ENCODE measurements around the gene AFAP1L2.

The AFAP1L2 gene

DNA sequence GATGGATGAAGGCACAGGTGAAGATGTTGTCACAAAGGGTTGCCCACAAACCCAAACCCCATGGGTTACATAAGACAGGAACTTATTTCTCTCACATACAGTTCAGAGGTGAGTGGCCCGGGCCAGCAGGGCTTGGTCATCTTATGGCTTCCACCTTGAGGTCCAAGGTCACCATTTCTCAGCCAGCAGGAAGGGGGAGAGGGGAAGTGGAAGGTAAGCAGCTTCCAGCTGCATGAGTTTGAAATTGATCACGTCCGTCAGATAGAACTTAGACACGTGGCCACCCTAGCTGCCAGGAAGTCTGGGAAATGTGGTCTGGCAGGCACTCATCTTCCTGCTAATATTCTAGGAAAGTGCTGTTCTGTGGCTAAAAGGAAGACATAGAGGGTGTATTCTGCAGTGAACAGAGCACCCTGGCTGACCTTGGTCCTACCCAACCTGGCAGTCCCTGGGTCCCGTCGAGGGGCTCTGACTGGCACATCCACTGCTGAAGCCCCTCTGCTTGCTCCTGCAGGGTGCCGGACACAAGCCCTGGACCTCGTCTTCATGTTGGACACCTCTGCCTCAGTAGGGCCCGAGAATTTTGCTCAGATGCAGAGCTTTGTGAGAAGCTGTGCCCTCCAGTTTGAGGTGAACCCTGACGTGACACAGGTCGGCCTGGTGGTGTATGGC, 115.7 kb downstream of the AFAP1L2 start:
- DNase-seq (ENCODE audit: low read depth in 3 of 3): no peak

DNA sequence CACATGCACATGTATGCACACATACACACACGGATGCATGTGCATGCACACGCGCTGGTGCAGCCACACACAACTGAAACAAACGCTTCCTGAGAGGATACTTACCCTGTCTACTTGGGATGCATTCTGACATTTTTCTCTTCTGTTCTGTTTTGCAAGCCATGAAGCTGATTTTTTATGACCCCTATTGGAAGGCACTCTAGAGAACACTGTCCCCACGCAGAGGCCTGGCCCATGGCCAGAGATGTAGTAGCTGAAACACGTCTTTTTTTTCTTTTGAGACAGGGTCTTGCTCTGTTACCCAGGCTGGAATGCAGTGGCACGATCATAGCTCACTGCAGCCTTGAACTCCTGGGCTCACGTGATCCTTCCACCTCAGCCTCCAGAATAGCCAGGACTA, 117.4 kb downstream of the AFAP1L2 start:
- DNase-seq (ENCODE audit: low read depth in 3 of 3): no peak

DNA sequence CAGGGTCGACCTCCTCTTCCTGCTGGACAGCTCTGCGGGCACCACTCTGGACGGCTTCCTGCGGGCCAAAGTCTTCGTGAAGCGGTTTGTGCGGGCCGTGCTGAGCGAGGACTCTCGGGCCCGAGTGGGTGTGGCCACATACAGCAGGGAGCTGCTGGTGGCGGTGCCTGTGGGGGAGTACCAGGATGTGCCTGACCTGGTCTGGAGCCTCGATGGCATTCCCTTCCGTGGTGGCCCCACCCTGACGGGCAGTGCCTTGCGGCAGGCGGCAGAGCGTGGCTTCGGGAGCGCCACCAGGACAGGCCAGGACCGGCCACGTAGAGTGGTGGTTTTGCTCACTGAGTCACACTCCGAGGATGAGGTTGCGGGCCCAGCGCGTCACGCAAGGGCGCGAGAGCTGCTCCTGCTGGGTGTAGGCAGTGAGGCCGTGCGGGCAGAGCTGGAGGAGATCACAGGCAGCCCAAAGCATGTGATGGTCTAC, 118.3 kb downstream of the AFAP1L2 start:
- DNase-seq (ENCODE audit: low read depth in 3 of 3): no peak

DNA sequence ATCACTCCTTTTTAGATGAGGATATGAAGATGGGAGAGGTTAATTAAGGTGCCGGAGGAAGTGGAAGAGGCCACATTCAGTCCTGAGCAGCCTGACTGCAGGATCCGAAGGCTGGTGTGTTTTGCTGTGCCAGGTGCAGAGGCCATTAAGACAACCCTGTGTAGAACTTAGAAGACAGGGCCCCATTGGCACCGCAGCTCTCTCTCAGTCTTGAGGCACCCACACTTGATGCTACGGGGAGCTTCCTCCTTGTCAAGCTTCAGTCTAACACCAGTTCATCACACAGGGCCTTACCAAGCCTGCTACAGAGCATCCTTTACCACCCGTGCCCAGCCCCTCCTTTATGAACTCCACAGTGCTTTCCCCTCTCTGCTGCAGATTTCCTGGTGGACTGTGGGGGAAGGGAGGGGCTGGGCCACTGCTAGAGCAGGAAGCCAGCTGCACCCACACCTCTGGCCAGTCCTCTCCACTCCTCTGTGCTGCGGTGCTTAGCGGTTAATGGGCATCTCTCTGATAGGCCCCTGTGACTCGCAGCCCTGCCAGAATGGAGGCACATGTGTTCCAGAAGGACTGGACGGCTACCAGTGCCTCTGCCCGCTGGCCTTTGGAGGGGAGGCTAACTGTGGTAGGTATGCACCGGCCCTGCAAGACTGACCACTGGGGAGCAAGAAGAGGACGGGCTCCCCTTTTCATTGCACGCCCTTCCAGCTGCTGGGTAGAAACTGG, 119.8 kb downstream of the AFAP1L2 start:
- DNase-seq (ENCODE audit: low read depth in 3 of 3): no peak

DNA sequence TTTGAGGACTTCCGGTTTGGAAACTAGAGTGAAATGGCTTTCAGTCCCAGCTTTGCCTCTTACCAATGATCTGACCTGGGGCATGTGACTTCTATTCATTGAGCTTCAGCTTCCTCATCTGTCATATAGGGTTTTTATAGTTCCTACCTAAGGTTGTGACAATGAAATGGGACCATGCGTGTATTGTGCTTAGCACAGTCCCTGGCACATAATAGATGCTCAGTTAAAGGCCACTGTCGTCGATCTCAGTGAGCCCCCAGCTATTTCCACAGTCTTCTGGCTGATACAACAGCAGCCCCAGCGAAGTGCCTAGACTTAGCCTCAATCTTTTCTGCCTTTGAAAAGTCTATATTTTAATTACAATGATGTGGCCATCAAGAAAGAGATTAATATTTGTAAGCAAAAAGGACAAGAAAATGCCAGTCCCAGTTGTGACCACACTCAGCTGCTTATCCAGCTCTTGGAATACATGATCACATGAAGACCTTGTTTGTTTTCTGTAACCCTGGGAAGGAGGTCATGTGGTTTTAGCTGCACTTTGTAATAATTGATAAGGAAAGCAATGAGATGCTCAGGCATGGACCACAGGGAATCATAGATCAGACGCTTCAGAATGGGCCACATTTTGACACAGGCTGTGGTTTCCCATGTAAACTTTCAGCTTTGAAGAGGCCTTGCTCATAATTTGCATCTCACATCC, 120.6 kb downstream of the AFAP1L2 start:
- DNase-seq (ENCODE audit: low read depth in 3 of 3): no peak

DNA sequence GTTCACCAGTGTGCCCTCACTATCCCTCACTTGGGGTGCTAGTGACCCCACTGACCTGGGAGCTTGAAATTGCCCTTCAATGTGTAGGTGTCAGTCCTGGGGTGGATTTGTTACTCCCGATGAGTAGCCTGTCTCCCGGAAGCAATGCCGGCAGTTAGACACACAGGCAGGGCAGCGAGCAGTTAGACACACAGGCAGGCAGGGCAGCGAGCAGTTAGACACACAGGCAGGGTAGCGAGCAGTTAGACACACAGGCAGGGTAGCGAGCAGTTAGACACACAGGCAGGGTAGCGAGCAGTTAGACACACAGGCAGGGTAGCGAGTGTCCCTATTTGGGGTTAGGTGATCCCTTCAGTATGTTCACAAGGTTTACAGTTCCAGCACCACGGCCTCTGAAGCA, 121.2 kb downstream of the AFAP1L2 start:
- no peak for DNase-seq (ENCODE audit: low read depth in 3 of 3)

DNA sequence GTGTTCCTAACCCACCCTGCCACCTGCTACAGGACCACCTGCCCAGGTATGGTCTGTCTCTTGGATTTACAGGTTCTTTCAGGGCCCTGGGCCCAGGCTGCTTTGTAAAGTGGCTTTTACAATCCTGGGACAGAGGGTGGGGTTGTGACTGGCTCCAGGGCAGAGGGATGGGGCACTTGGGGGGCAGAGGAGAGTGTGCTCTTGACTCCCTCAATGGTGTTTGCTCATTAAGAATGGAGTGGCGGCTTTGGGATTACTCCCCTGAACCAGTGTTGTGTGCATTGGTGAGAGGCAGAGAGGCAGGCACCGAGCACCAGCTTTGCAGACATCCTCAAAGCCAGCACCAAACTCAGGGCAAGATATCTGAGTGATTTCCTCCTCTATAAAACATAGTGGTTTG, 121.8 kb downstream of the AFAP1L2 start:
- no peak for DNase-seq (ENCODE audit: low read depth in 3 of 3)

DNA sequence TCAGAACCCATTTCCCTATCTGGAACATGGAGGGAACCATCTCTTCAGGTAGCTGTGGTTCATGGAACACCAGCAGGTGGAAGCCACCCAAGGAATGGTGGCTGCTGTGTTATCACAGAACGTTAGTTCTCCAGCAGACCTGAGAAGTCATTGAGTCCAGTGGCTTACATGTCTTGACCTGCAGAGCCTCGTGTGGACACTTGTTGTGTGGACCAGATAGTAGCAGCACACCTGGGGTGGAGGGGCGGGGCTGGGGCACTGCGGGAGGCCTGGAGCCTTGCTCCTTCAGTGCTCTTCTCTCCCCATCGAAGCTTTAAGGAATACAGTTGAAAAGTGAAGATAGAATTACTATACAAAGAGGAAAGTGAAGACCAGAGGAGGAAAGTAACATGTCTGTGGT, 122.8 kb downstream of the AFAP1L2 start:
- no peak for DNase-seq (ENCODE audit: low read depth in 3 of 3)

DNA sequence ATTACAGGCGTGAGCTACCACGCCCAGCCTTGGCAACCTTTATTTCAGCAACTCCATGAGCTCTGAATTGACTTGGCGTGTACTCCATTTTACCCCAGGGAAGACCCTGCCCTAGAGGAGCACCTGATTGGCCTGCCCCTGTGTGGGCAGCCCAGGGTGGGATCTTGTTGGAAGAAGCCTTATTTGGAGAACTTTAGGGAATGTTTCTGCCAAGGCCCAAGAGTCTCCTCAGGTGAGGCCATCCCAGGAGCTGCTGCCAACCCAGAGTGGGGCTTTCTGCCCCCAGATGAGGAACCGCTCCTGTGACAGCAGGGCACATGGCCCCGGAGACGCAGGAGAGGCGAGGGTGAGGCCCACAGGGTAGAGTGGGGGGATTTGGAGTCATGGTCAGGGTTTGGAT, 123.3 kb downstream of the AFAP1L2 start:
- no peak for DNase-seq (ENCODE audit: low read depth in 3 of 3)

DNA sequence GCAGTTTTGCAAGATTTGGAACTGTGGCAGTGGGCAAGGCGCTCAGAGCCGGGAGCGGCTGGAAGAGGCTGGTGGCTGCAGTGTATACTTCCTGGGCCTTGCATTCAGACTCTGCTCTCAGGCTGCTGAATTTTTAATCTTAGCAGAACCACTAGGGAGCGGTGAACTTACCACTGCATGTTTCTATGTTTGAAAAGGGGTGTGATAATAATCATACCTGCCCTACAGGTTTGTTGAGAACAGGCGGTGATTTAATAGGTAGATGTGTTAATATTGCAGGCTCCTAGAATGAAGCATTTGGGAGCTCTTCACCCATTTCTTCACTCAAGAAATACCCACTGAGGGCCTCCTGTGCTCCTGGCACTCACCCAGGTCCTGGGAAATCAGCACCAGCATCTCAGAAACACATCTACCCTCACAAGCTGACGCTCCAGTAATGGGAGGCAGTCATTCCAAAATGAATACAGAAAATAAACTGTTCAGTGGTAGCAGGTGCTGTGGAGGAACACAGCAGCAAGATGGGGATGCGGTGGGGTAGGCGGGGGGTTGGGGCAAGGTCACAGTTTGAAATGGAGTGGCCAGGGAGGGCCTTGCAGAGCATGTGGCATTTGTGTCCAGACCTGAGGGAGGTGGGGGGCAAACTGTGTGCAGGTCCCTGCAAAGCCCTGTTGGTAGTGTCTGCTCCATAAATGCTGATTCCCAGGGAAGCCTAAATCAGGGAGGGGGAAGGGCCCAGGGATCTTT, 124.2 kb downstream of the AFAP1L2 start:
- no peak for DNase-seq (ENCODE audit: low read depth in 3 of 3)

DNA sequence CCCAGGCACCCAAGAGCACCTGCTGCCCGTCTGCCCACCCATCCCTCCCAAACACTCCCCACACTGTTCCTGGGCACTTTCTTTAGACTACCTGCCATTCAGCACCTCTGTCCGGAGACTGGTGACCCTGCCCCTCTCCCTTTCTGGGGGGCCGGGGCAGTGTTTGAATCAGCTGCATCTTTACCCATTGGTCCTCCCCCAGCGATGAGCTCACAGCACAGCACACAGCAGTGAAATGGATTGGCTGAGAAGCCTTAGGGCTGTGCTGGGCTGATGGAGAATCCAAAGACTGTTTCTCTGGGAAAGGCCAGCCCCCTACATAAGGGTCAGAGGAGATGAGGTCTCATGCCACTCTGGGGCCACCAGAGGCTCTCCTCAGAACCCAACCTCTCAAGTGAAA, 125.0 kb downstream of the AFAP1L2 start:
- no peak for DNase-seq (ENCODE audit: low read depth in 3 of 3)

DNA sequence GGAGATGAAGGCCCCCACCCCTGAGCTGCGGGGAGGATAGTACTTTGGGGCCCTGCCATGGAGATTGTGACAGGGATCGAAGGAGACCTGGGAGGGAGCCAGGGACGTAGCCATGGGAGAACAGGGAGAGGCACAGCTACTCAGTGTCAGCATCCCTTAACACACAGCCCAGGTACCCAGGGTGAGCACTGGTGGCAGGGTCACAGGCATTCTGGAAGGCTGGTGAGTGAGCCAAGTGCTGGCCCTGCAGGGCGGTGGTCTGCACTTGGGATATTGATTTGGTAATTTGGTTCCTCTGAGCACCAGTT, 125.5 kb downstream of the AFAP1L2 start:
- no peak for DNase-seq (ENCODE audit: low read depth in 3 of 3)

DNA sequence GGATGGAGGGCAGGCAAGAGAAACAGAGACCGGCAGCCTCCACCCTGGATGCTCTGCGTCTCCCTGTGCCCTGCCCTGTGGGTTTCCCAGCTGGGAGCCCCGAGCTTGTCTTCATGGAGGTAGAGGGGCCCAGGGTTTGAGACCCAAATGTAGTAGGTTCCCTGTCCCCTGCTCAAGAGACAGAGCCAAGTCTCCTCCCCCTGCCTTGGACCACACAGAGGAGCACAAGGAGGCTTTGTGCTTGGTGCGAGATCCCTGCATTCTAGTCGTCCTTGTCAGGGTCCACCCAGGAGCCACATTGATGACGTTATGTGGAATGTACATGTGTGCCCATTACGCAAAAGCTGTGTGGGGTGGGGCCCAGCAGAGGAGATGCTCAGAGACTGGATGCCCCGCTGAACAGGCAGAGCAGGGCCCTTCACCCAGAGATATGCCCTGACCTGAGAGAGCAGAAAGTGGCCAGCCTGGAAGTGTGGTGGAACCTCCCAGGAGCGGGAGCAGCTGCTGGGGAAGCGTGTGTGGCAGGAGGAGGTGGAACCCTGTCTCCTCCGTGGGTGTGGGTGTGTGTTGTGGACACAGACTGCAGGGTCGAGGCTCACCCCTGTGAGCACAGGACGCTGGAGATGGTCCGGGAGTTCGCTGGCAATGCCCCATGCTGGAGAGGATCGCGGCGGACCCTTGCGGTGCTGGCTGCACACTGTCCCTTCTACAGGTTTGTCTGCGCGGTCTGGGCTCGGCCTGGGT, 126.0 kb downstream of the AFAP1L2 start:
- DNase-seq (ENCODE audit: low read depth in 3 of 3): no peak

DNA sequence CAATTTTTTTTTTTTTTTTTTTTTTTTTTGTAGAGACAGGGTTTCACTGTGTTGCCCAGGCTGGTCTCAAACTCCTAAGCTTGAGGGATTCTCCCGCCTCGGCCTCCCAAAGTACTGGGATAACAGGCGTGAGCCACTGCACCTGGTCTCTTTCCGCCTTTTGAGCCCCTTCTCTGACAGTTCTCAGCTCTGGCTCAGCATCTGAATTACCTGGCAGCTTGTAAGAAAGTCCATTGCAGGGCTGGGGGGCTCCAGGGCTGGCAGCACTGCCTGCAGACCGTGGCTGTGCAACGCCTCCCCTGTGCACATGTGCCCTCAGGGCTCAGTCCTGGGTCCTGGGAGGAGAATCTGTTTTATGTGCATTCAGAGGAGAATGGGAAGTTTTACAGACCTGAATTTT, 127.6 kb downstream of the AFAP1L2 start:
- DNase-seq (ENCODE audit: low read depth in 3 of 3): no peak

DNA sequence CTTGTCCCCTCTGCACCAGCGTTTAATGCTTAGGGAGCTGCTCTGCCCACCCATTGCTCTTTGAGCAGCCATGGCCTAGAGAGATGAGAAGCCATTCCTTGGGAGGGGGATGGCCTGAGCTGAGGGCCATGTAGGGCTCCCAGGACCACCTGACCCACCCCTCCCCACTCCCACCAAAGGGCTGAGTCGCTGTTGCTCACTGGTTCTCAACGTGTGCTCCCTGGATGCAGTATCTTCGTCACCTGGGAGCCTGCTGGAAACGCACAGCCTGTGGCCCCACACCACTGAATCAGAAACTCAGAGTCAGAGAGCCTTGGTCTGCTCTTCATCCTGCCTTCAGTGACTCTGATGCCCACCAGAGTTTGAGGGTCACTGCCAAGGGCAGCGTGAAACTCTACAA, 128.2 kb downstream of the AFAP1L2 start:
- DNase-seq (ENCODE audit: low read depth in 3 of 3): no peak

DNA sequence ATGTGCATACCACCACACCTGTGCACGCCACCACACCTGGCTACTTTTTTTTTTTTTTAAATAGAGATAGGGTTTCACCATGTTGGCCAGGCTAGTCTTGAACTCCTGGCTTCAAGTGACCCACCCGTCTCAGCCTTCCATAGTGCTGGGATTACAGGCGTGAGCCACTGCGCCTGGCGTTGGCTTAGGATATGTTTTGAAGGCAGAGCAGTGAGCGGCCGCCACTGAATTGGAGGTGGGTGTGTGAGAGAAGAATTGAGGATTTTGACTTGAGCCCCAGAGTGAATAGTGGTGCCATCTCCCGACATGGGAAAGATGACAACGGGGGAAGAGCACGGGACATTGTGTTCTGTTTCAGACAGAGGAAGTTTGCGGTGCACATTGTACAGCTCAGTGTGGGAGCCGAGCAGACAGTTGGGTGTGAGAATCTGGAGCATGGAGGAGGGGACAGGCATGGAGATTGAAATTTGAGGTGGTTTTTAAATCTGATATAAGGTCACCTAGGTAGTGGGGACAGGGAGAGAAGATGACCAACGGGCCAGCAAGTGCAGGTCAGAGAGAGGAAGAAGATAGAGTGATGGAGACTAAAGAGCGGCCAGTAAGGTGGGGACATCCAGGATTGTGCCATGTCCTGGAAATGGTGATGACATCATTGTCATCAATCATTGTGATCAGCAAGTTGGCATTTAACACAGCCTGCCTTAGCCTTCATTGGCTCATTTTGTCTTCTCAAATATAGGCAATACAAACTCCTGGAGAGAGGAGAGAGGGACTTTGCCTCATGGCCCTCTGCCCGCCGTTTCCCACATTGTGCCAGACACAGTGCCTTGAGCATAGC, 129.5 kb downstream of the AFAP1L2 start:
- DNase-seq (ENCODE audit: low read depth in 3 of 3): no peak

DNA sequence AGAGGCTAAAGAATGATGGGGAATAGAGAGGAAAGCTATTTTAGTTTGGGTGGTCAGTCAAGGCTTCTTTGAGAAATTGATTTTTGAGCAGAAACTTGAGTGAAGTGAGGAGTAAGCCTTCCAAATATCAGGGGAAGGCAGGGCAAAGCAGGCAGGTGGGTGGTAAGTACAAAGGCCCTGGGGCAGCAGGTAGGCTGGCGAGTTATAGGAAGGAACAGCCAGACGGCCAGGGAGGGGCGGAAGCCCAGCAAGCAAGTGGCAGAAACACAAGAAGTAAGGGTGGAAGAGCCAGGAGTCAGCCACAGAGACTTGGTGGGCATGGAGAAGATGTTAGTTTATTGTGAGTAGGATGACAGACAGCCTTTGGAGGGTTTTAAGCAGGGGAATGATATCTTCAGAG, 130.4 kb downstream of the AFAP1L2 start:
- no peak for DNase-seq (ENCODE audit: low read depth in 3 of 3)

DNA sequence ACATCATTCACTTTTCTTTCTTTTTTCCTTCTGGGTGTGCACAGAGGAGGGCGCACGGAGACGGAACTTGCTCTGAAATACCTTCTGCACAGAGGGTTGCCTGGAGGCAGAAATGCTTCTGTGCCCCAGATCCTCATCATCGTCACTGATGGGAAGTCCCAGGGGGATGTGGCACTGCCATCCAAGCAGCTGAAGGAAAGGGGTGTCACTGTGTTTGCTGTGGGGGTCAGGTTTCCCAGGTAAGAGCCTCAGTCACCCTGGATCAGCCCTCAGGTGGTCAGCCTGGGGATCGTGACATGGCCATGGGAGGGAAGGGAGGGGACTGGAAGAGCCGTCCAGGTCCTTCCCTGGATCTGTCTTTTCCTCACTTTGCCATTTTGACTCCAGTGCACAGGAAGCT, 131.6 kb downstream of the AFAP1L2 start:
- DNase-seq (ENCODE audit: low read depth in 3 of 3): no peak

DNA sequence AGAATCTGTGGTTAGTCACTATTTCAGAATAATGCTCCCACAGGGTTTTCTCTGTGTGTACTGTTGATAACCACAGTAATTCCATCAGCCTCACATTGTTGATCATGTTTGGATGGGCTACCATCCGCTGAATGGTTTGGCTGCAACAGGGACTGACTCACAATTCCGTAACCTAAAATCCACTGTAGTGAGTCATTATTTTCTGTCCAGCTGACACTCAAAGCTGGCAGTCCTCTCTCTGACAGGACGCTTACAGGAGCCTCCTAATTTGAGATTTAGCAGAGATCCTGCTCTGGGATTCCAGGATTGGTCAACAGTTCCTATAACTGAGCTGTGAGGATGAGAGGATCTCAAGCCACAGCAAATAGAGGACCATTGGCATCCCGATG, 132.5 kb downstream of the AFAP1L2 start:
- DNase-seq (ENCODE audit: low read depth in 3 of 3): no peak

DNA sequence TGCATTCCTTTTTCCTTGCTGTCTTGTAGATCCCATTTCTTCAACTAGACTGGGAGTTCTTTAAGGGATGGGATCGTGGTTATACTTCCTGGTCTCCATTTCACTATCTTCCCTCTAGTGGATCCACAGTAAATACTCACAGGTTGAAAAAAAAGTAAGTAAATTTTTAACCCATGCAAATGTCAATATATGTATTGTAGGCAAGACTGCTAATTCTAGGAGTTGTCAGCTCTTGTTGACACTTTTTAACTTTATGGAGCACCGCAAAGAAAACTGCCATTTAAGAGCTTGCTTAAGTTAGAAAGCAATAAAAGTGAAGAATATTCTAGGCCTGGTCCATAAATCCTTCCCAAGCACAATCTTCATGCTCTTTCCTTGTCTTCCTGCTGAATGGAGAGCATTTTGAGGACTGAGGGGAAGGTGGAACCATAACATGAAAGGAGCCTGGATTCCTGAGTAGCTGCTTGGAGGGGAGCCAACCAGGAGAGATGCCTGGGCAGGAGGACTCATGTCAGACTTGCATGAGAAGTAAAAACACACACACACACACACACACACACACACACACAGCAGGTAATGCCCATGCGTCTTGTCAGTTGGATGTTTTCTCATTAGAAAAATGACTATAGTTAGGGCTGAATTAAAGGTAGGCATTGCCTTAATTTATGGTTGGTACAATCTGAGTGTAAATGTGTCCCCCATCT, 133.1 kb downstream of the AFAP1L2 start:
- no peak for DNase-seq (ENCODE audit: low read depth in 3 of 3)
